ENCODE measurements around the gene LY86. TPM values are rescaled to one million over a fixed set of nuclear protein-coding genes. Genes with fewer than 3 reads are reported as not detected.
"Not testable (repeated sequence)": the region's sequence is repeated elsewhere in the genome, so short reads cannot be mapped to it uniquely, and the experiment has no call there.

Gene LY86
- total RNA-seq, 1 experiment from 2014 or later: not detected

GRCh38 chr6:6605873-6606272 lies 17.4 kb downstream of the LY86 start:
- POLR2A ChIA-PET: no interaction called here
- DNase-seq (ENCODE audit: low spot score) (no peak), ATAC-seq (no peak)
- Mint-ChIP-seq H3K4me3 (no peak overlapping the region), H3K9me3 (peaks cover 11% of the 10 kb centered on the region), H3K27ac (no peak overlapping the region), H3K4me1 (peaks cover 5% of the 10 kb centered on the region), H3K27me3 (ENCODE audit: low read depth) (no peaks in the 10 kb centered on the region), H3K36me3 (no peaks in the 10 kb centered on the region)
- CTCF ChIA-PET: no interaction called here
- TF ChIP-seq NFYB (CRISPR knock-in tag; conservative IDR thresholded peaks at IDR 0.05; ENCODE audit: low read depth) (peak; percentile 50), NR3C1 (CRISPR knock-in tag; conservative IDR thresholded peaks at IDR 0.05; ENCODE audit: low read depth) (no peak), ELF4 (CRISPR knock-in tag; IDR thresholded peaks at IDR 0.05; ENCODE audit: low read depth) (no peak)
- TF ChIP-seq, protein P1, sequence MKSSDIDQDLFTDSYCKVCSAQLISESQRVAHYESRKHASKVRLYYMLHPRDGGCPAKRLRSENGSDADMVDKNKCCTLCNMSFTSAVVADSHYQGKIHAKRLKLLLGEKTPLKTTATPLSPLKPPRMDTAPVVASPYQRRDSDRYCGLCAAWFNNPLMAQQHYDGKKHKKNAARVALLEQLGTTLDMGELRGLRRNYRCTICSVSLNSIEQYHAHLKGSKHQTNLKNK (CRISPR knock-in tag; IDR thresholded peaks at IDR 0.05): no peak
- TF ChIP-seq, protein P2, sequence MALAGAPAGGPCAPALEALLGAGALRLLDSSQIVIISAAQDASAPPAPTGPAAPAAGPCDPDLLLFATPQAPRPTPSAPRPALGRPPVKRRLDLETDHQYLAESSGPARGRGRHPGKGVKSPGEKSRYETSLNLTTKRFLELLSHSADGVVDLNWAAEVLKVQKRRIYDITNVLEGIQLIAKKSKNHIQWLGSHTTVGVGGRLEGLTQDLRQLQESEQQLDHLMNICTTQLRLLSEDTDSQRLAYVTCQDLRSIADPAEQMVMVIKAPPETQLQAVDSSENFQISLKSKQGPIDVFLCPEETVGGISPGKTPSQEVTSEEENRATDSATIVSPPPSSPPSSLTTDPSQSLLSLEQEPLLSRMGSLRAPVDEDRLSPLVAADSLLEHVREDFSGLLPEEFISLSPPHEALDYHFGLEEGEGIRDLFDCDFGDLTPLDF (CRISPR knock-in tag; IDR thresholded peaks at IDR 0.05): no peak

- POLR2A ChIA-PET; CTCF ChIA-PET; H3K4me3 Mint-ChIP-seq; DNase-seq (ENCODE audit: low spot score); H3K27ac Mint-ChIP-seq; ATAC-seq; H3K36me3 Mint-ChIP-seq; H3K4me1 Mint-ChIP-seq; H3K27me3 Mint-ChIP-seq (ENCODE audit: low read depth): not testable (repeated sequence)
- H3K9me3 Mint-ChIP-seq: peaks cover 11% of the 10 kb centered on the region
Observed at GRCh38 chr6:6606391-6607030, 18.0 kb downstream of the LY86 start.

- Mint-ChIP-seq H3K27ac (no peak overlapping the region), H3K4me3 (no peak overlapping the region), H3K4me1 (no peaks in the 10 kb centered on the region), H3K9me3 (peaks cover 16% of the 10 kb centered on the region), H3K36me3 (no peaks in the 10 kb centered on the region), H3K27me3 (ENCODE audit: low read depth) (no peaks in the 10 kb centered on the region; the same call in 1 of the 2 replicates)
- CTCF ChIA-PET: no interaction called here
- DNase-seq (ENCODE audit: low spot score) (no peak), ATAC-seq (no peak)
- no peak for TF ChIP-seq NFE2L1 (CRISPR knock-in tag; IDR thresholded peaks at IDR 0.05)
- TF ChIP-seq CDX4 (CRISPR knock-in tag; IDR thresholded peaks at IDR 0.05; ENCODE audit: borderline replicate concordance): no peak
- no peak for TF ChIP-seq NFYB (CRISPR knock-in tag; conservative IDR thresholded peaks at IDR 0.05; ENCODE audit: low read depth)
- no peak for TF ChIP-seq RELA (CRISPR knock-in tag; IDR thresholded peaks at IDR 0.05; ENCODE audit: borderline replicate concordance)
- no peak for TF ChIP-seq GRHL2 (CRISPR knock-in tag; IDR thresholded peaks at IDR 0.05; ENCODE audit: insufficient replicate concordance, severe bottlenecking)
- no peak for TF ChIP-seq SOX15 (CRISPR knock-in tag; IDR thresholded peaks at IDR 0.05)
- TF ChIP-seq TEAD1 (CRISPR knock-in tag; IDR thresholded peaks at IDR 0.05): no peak
- POLR2A ChIA-PET: no interaction called here
Observed at GRCh38 chr6:6609450-6609849, 20.9 kb downstream of the LY86 start.

GRCh38 chr6:6610031-6610591 lies 21.6 kb downstream of the LY86 start:
- POLR2A ChIA-PET: no interaction called here
- CTCF ChIA-PET: interaction anchor here (0.6 kb wide), 1 partner anchor 18 kb away, joined by 3 read pairs; no protein-coding TSS in a partner anchor

More at GRCh38 chr6:6610031-6610591, 21.6 kb downstream of the LY86 start:
- Mint-ChIP-seq H3K9me3 (peaks cover 14% of the 10 kb centered on the region), H3K4me3 (no peak overlapping the region), H3K27ac (no peak overlapping the region), H3K36me3 (no peaks in the 10 kb centered on the region), H3K4me1 (no peaks in the 10 kb centered on the region), H3K27me3 (ENCODE audit: low read depth) (no peaks in the 10 kb centered on the region; the same call in 1 of the 2 replicates)
- ATAC-seq: no peak
- DNase-seq (ENCODE audit: low spot score): no peak
- TF ChIP-seq, protein P3, sequence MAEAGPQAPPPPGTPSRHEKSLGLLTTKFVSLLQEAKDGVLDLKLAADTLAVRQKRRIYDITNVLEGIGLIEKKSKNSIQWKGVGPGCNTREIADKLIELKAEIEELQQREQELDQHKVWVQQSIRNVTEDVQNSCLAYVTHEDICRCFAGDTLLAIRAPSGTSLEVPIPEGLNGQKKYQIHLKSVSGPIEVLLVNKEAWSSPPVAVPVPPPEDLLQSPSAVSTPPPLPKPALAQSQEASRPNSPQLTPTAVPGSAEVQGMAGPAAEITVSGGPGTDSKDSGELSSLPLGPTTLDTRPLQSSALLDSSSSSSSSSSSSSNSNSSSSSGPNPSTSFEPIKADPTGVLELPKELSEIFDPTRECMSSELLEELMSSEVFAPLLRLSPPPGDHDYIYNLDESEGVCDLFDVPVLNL (CRISPR knock-in tag; IDR thresholded peaks at IDR 0.05; ENCODE audit: borderline replicate concordance, low read depth): no peak
- TF ChIP-seq USF1 (CRISPR knock-in tag; IDR thresholded peaks at IDR 0.05) (no peak), ZBTB43 (CRISPR knock-in tag; IDR thresholded peaks at IDR 0.05) (no peak), ZNF219 (CRISPR knock-in tag; IDR thresholded peaks at IDR 0.05; ENCODE audit: borderline replicate concordance) (no peak), HMGA2 (CRISPR knock-in tag; IDR thresholded peaks at IDR 0.05) (no peak), SMAD4 (CRISPR knock-in tag; IDR thresholded peaks at IDR 0.05) (no peak), ZNF396 (CRISPR knock-in tag; IDR thresholded peaks at IDR 0.05; ENCODE audit: borderline replicate concordance) (no peak), ERG (CRISPR knock-in tag; IDR thresholded peaks at IDR 0.05) (no peak)

Measured in WTC11 (cell line).